Loucy (cell line): Measurements from ENCODE around the gene CCR5AS.

Experiments
- H2AFZ ChIP-seq: fragments of 200-600 bp; sonication (generic); 2 replicates; pipeline ENCODE4 v1.6.0; 2016; ENCODE audit warnings: antibody characterized with exemption, mild to moderate bottlenecking, low read length, moderate library complexity
- H3F3A ChIP-seq: fragments of 200-600 bp; 2 replicates; pipeline ENCODE4 v1.6.0; 2016; ENCODE audit warnings: antibody characterized with exemption, low read depth, mild to moderate bottlenecking
- H3K27me3 ChIP-seq: fragments of 200-600 bp; sonication (generic); 2 replicates; pipeline ENCODE4 v1.6.1; 2014; ENCODE audit warnings: low read length, mild to moderate bottlenecking; ENCODE audit not compliant: insufficient read depth, poor library complexity, severe bottlenecking
- H3K36me3 ChIP-seq: fragments of 200-600 bp; sonication (generic); 2 replicates; pipeline ENCODE4 v1.6.1; 2016; ENCODE audit warnings: low read length; ENCODE audit not compliant: insufficient read depth
- H3K4me1 ChIP-seq: fragments of 200-600 bp; sonication (generic); 2 replicates; pipeline ENCODE4 v1.5.1; 2014; ENCODE audit warnings: low read length, mild to moderate bottlenecking; ENCODE audit not compliant: insufficient read depth, poor library complexity, severe bottlenecking
- H3K4me2 ChIP-seq: fragments of 200-600 bp; sonication (generic); 2 replicates; pipeline ENCODE4 v1.6.0; 2014; ENCODE audit warnings: antibody characterized with exemption, low read length, low read depth, mild to moderate bottlenecking; ENCODE audit not compliant: poor library complexity, severe bottlenecking
- H3K4me3 ChIP-seq: fragments of 200-600 bp; sonication (generic); 2 replicates; pipeline ENCODE4 v1.5.1; 2014; ENCODE audit warnings: low read length, mild to moderate bottlenecking, mixed read lengths; ENCODE audit not compliant: poor library complexity, severe bottlenecking
- H3K79me2 ChIP-seq: fragments of 200-600 bp; sonication (generic); 2 replicates; pipeline ENCODE4 v1.6.1; 2014; ENCODE audit warnings: low read length; ENCODE audit not compliant: insufficient read depth
- H3K9ac ChIP-seq: fragments of 200-600 bp; sonication (generic); 2 replicates; pipeline ENCODE4 v1.6.0; 2014; ENCODE audit warnings: mild to moderate bottlenecking, low read depth, low read length, moderate library complexity; ENCODE audit not compliant: poor library complexity, severe bottlenecking
- H3K9me2 ChIP-seq: fragments of 200-600 bp; sonication (generic); replicated peaks from 2 replicates; pipeline ENCODE4 v1.6.1; 2016; ENCODE audit warnings: low read depth, low read length, mixed read lengths
- H3K9me3 ChIP-seq: fragments of 200-600 bp; sonication (generic); 2 replicates; pipeline ENCODE4 v1.6.1; 2014; ENCODE audit warnings: mild to moderate bottlenecking, antibody characterized with exemption, low read length, low read depth; ENCODE audit not compliant: insufficient read depth
- H4K20me1 ChIP-seq: fragments of 200-600 bp; sonication (generic); 2 replicates; pipeline ENCODE4 v1.6.0; 2014; ENCODE audit warnings: antibody characterized with exemption, low read length, mild to moderate bottlenecking; ENCODE audit not compliant: insufficient read depth, poor library complexity, severe bottlenecking
- EZH2phosphoT487 ChIP-seq: fragments of 200-600 bp; IDR thresholded peaks from 2 replicates; pipeline ENCODE4 v1.6.1; 2018; ENCODE audit warnings: antibody characterized with exemption, mild to moderate bottlenecking, moderate library complexity, borderline replicate concordance
- TF ChIP-seq, protein P1 (sequence below): fragments of 200-600 bp; sonication (generic); conservative IDR thresholded peaks from 2 replicates; pipeline ENCODE4 v1.5.1; 2014; ENCODE audit warnings: mild to moderate bottlenecking, antibody characterized with exemption, low read length

The CCR5AS gene

DNA sequence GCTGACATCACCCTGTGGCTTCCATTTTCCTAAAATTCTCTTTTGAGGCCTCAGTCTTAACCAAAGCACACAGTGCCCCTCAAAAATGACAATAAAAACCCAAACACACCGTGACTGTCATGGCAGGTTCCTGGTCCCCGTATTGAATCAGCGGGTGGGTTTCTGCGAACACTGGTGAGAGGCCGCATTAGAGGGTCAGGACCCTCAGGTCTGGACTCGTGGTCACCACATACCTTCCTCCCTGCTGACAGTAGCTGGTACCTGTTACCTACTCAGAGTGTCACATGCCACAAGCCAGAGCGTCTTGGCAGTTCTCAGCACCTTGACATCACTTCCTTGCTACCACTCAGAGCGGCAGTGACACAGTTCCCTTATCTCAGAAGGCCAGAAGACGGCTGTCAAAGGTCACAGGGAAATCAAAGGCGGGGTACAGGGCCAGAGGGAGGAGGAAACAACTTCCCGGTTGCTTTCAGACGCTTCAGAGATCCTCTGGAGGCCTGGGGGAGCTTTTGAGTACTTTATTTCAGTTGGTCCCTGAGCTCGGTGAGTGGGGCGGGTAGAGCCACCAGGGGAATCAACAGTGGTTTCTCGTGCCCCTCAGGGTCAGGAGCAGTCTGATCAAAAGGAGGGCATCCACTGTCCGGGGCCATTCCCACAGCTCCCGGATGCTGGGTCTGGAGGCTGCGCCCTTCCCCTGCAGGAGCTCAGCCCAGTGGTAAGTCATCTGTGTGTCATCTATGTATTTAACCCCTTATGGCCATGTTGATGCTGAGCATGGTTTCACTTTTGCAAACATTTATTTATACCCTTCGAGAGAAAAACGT lies at the start of gene CCR5AS, which contains the start of gene CCRL2:
TSS of gene CCR5AS (minus strand) at position 279 of the 824 bp plus-strand sequence.
TSS of gene CCRL2 (plus strand) at position 472 of the 824 bp plus-strand sequence. CDS start 821 bp downstream, outside the sequence.
- no peaks in the 10 kb centered on the region for H4K20me1 ChIP-seq
- H3K4me1 ChIP-seq: peaks cover 13% of the 10 kb centered on the region
- no peaks in the 10 kb centered on the region for H3F3A ChIP-seq
- H3K27me3 ChIP-seq: no peaks in the 10 kb centered on the region
- H3K4me2 ChIP-seq: no peak within 1 kb of the TSS
- H2AFZ ChIP-seq: no peak within 1 kb of the TSS
- H3K36me3 ChIP-seq: no peaks in the 10 kb centered on the region
- no peaks in the 10 kb centered on the region for H3K79me2 ChIP-seq
- no peak for TF ChIP-seq EZH2phosphoT487
- TF ChIP-seq, protein P1, sequence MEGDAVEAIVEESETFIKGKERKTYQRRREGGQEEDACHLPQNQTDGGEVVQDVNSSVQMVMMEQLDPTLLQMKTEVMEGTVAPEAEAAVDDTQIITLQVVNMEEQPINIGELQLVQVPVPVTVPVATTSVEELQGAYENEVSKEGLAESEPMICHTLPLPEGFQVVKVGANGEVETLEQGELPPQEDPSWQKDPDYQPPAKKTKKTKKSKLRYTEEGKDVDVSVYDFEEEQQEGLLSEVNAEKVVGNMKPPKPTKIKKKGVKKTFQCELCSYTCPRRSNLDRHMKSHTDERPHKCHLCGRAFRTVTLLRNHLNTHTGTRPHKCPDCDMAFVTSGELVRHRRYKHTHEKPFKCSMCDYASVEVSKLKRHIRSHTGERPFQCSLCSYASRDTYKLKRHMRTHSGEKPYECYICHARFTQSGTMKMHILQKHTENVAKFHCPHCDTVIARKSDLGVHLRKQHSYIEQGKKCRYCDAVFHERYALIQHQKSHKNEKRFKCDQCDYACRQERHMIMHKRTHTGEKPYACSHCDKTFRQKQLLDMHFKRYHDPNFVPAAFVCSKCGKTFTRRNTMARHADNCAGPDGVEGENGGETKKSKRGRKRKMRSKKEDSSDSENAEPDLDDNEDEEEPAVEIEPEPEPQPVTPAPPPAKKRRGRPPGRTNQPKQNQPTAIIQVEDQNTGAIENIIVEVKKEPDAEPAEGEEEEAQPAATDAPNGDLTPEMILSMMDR: no peak
- no peaks in the 10 kb centered on the region for H3K9me3 ChIP-seq
- H3K4me3 ChIP-seq: no peak within 1 kb of the TSS
- H3K9me2 ChIP-seq: no peaks in the 10 kb centered on the region
- no peak within 1 kb of the TSS for H3K9ac ChIP-seq

DNA sequence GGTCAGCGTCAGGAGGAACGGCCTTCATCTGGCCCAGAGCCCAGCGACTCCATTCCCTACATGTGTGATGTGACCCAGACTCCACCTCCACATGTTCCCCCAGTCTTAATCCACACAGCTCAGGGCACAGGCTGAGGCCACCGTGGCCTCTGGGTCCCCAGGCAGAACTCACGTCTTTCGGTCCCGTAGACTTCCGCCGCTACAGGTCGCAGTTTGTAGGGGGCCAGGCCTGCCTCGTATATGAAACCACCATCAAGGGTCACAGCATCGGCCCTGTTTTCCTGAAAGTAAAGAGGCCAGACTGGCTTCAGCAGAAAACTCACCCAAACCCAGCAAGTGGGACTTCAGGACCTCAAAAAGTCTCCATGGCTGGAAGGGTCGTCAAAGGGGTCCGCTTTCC lies 49.3 kb upstream of the CCR5AS start:
- TF ChIP-seq EZH2phosphoT487: no peak
- TF ChIP-seq, protein P1: no peak
- no peak overlapping the region for H3K4me2 ChIP-seq
- H3K36me3 ChIP-seq: no peaks in the 10 kb centered on the region
- H3K9ac ChIP-seq: no peak overlapping the region
- H3K4me3 ChIP-seq: no peak overlapping the region
- no peaks in the 10 kb centered on the region for H4K20me1 ChIP-seq
- H3K9me3 ChIP-seq: no peaks in the 10 kb centered on the region
- H3K4me1 ChIP-seq: peaks cover 10% of the 10 kb centered on the region
- H3K27me3 ChIP-seq: no peaks in the 10 kb centered on the region
- no peaks in the 10 kb centered on the region for H3K9me2 ChIP-seq
- H2AFZ ChIP-seq: no peak overlapping the region
- no peaks in the 10 kb centered on the region for H3F3A ChIP-seq
- no peaks in the 10 kb centered on the region for H3K79me2 ChIP-seq

DNA sequence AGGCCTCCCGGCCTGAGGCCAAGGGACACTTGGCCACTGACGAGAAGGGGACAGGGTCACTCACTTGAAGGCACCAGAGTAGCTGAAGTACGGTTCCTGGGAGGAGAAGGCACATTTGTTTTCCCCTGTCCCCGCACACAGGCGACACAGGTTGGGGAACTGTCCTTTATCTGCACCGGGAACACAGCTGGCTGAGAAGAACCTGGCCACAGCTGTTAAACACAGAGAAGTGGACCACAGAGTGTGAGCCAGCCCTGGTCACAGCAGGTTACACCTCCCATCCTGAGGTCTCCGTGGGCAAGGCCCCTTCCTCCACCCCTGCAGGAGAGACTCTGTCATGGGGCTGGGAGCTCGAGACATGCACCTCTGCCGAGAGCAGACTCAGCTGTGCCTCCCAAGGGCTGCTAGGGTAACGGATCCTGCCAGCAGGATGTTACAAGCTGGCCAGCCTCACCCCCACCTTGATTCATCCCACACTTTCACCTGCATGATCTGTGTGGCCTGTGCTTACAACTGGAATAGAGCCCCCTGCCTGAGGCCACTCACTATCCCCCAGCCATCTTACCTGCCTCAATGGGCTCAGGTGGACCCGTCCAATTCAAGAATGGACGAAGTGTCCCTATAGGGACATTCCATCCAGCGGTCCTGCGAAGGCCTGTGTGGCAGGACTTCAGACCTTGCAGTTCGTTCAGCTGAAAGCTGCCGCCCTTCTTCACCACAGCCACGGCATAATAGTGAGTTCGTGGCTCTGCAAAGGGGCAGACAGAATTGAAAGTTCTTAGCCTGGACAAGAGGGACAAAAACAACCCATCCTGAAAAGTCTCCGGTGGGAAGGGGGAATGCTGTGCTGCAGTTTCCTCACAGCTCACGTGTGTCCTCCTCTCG lies 48.6 kb upstream of the CCR5AS start:
- Histone ChIP-seq H3K4me2 (no peak overlapping the region), H3F3A (no peaks in the 10 kb centered on the region), H4K20me1 (no peaks in the 10 kb centered on the region), H3K79me2 (no peaks in the 10 kb centered on the region), H3K9me2 (no peaks in the 10 kb centered on the region), H3K9ac (no peak overlapping the region), H2AFZ (no peak overlapping the region), H3K27me3 (no peaks in the 10 kb centered on the region), H3K4me1 (peaks cover 10% of the 10 kb centered on the region), H3K36me3 (no peaks in the 10 kb centered on the region), H3K4me3 (no peak overlapping the region), H3K9me3 (no peaks in the 10 kb centered on the region)
- no peak for TF ChIP-seq EZH2phosphoT487
- TF ChIP-seq, protein P1: no peak
